Measurements from ENCODE around the gene MAPKAPK3.

MAPKAPK3 gene

DNA sequence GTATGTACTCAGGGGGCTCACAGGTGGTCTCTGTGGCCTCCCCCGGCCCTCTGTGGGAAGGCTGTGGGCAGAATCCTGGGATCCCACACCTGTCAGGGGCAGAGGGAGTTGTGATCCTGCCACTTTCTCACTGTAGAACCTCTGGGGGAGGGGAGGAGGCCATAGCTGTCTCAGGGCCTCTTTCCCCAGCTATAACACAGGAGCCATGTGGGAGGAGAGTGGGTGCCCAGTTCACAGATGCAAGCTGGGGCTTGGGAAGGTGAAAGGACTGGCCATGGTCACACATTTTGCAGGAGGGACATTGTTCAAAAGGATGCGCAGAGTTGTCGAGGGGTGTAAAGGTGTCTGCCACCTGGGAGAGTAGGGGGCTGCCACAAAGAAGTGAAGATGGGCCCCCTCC lies 11.7 kb downstream of the MAPKAPK3 start:
- DNase-seq, result no peak

GRCh38 chr3:50630394-50630793 lies 13.4 kb downstream of the MAPKAPK3 start:
- no peak for DNase-seq

DNA sequence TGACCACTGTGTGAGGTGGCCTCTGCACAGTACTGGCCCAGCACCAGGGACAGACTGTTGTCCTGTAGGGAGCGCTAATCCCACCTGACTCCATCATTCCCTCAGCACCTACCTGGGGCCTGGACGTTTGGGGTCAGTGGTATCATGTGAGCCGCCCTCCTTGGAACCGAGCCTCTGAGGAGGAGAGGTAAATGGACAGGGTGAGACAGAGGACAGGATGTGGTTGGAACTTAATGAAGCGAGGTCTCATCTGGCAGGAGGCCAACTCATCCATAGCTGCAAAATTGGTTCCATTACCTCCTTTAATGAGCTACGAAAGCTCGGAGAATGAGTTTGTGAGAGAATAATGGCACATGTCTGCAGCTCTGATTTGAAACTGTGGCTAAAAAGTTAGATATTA lies 13.9 kb downstream of the MAPKAPK3 start:
- no peak for DNase-seq

GRCh38 chr3:50632450-50632849 lies 15.5 kb downstream of the MAPKAPK3 start:
- DNase-seq, result no peak

DNA sequence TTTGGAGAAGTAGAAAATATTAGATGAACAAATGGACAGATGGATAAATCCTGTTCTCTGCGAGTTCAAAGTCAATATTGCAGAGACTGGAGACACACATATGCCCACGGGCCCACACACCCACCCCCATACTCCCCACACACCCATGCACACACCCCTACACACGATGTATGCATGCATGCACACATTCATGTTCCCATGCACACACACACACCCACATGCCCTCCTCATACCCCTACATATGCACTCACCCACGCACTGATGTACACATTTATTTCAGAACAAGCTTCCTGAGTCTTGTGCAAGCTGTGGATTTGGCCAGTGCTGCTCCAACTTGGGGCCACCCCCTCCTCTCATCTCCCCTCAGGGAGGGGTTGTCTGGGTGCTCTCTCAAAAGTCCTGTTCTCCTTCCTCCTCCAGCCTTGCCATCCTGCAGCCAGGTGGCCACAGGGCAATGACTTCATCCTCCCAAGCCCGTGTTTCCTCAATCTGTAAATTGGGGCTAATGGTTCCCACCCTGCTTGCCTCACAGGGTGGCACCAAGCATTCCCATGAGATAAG lies 16.4 kb downstream of the MAPKAPK3 start:
- DNase-seq, result no peak

DNA sequence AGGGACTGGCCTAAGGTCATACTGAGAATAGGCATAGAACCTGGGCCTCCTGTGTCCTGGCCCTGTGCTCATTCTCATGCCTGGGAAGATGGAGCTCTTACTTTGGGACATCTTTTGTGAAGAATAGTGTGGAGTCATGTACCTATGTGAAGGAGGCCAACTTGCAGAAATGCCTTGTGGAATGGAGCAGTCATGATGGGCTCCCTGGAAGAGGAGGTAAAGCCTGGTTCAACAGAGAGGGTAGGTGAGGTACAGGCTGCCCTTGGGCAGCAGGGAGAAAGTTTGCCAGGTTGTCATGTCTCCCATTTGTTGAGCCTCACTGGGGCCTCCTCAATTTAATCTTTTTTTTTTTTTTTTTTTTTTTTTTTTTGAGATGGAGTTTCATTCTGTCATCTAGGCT lies 18.1 kb downstream of the MAPKAPK3 start:
- no peak for DNase-seq

- no peak for DNase-seq
Measured at GRCh38 chr3:50637011-50637410, 20.1 kb downstream of the MAPKAPK3 start.

DNA sequence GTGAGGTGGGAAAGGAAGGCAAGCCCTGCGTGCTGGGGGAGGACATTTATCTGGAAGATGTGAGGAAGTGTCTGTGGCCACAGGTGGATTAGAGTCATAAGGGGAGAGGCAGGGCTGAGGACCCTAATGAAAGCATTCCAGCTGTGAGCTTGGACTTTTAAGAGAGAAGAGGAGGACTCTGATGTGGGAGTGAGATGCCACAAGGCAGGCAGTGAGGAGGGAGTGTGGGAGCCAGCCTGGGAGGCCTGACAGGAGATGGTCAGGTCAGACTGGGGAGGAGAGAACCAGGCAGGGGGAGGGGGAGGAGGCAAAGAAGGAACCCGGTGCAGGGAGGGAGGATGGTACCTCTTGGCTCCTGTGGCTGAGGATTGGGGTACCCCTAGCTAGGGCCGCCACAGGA lies 21.0 kb downstream of the MAPKAPK3 start:
- DNase-seq, result no peak

- DNase-seq, result no peak
Measured at GRCh38 chr3:50639055-50639494, 22.1 kb downstream of the MAPKAPK3 start.

- no peak for DNase-seq
Measured at GRCh38 chr3:50642382-50642781, 25.4 kb downstream of the MAPKAPK3 start.

DNA sequence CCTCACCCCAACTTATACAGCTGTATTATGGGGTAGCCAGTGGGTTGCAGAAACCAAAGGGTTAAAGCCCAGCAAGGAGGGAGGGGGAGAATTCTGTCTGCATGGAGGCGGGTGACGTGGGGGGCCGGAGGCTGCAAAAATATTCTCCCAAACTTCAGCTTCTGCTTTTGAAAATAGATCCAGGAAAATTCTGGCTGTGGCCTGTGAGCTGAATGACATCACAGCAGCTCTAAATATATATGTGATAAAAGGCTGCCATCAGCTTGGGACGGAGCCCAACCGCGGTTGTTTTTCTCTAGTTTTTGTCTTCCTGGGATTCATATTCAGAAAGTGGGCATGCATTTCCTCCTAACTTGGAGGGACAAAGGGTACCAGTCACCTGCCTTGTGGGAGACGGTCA lies 27.6 kb downstream of the MAPKAPK3 start:
- no peak for DNase-seq

DNA sequence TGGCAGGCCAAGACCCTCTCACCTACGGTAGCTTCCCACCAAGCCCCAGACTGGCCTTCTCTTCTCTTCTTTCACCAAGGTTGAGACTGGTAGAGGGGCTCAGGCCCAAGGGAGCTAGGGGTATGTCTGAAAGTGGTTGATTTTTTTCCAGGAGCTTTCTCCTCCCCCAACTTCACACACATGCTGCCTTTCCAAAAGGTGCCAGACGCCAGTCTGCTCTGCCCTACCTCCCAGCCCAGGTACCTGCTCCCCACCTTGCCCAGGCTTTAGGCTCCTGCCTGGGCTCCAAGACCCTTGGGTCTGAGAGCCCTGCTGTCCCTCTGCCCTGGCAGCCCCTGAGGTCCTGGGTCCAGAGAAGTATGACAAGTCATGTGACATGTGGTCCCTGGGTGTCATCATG lies 28.4 kb downstream of the MAPKAPK3 start:
- DNase-seq, result no peak

DNA sequence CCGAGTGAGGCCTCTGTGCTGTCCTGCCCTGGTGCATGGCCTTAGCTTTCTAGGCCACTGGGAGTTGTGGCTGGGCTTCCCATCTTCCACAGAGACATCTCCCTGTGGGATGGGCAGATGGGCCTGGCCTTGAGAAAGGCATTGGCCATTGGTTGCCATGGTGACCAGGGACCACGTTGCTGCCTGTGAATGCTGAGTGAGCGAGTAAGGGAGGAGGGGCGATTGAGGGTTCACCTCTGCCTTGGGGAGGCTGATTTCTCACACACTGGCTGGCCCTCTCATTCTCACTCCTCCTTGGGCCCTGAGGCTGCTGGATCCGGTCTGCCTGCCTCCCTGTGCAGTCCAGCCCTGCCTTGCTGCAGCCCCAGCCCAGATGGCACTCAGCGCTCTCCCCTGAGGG lies 31.4 kb downstream of the MAPKAPK3 start:
- no peak for DNase-seq

DNA sequence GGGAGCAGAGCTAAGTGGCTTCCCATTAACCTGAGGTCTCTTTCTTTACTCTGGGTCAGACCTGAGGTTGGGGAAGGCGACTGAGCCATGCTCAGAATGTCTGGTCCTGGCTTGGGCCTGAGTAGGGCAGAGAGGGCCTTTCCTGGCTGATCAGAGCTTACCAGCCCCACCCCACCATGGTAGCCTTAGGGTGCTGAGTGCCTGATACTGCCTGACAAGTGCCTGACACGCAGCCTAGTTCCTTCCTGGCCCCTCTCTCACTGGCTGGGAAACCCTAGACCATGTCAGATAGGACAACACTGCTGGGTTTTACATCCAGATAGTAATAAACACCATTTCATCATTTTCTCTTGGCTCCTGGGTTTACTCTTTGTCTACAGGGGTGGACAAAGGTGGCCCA lies 32.0 kb downstream of the MAPKAPK3 start:
- no peak for DNase-seq

- DNase-seq, result no peak
Measured at GRCh38 chr3:50649451-50649931, 32.5 kb downstream of the MAPKAPK3 start.

DNA sequence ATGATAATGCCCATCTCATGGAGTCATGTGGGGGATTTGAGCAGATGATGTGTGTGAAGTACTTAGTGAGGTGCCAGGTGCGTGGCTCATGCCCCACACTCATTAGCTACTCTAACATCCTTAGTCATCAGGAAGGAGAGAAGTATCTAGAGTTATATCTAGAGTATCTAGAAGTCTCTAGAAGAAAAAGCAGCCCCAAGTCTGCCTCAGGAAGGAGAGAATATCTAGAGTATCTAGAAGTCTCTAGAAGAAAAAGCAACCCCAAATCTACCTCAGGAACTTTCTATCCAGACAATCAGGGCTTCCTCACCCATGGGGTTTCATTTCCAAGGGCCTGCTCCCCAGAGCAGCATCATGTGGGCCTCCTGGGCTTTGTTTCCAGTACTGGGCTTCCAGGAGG lies 33.1 kb downstream of the MAPKAPK3 start:
- DNase-seq, result no peak

DNA sequence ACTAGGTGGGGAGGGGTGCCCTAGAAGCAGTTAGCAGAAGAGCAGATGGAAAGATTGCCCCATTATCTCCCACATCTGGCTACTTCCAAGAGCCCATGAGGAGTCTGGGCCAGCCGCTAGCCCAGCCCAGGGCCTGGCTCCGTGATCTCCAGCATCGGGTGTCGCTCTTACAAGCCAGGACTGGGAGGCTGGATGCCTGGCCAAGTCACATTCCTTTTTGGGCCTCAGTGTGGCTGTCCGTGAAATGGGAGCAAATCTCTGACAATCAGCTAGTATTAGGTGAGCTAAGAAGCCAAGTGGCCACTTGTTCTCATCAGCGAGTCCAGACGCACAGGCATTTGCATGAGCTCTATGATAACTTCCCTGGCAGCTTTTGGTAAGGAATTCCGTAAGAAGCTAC lies 34.5 kb downstream of the MAPKAPK3 start:
- DNase-seq, result no peak

- DNase-seq, result no peak
Measured at GRCh38 chr3:50651920-50652529, 35.1 kb downstream of the MAPKAPK3 start.

- DNase-seq, result peak; percentile 67
Measured at GRCh38 chr3:50652709-50653108, 35.8 kb downstream of the MAPKAPK3 start.

DNA sequence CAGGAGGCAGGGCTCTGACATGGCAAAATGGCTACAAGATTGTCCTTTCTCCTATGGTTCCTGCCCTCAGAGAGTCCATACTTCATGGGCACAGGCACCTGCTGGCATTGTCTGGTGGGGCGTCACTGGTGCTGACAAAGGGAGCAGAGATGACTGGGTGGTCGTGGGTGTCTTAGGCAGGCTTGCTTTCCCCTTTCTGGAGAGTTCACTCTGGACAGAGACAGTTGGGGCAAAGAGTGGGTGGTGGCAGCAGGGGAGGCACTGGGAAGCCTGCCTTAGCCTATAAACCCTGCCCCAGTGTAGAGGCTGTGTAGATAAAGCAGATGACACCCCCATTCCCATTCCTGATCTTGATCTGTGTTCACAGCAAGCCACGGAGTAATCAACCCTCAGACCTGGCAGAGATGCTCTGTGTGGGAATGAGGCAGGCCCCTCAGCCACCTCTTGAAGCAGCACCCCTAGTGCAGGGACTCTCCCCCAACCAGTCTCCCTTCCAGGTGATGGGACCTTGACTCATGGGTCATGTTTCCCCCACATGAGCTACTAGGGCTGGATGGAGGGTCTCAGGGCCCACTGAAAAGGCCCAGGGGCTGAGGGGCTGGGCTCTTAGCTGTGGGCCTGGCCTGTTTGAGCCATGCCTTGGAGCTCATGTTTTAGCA lies 37.1 kb downstream of the MAPKAPK3 start:
- DNase-seq, result no peak

- no peak for DNase-seq
Measured at GRCh38 chr3:50655009-50655830, 38.3 kb downstream of the MAPKAPK3 start.

- DNase-seq, result no peak
Measured at GRCh38 chr3:50656417-50657195, 39.7 kb downstream of the MAPKAPK3 start.

DNA sequence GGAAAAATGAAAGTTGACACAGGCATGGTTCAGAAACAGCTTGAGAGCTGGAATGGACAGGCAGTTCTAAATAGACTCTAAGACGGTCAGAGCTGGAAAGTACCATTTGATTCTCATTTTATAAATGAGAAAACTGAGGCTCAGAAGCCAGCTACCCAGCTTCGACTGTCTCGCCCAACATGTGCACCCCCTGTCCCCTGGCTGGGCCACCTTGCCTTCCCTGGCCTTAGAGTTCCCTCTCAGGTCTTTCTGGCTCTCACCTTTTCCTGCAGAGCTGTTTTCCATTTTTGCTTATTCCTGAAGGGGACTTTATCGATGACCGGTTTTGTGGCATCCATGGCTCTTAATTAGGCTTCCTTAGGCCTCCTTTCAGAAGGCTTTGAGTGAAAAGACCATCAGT lies 40.5 kb downstream of the MAPKAPK3 start:
- no peak for DNase-seq
